ENCODE data around the gene BDNF.

Gene BDNF

DNA sequence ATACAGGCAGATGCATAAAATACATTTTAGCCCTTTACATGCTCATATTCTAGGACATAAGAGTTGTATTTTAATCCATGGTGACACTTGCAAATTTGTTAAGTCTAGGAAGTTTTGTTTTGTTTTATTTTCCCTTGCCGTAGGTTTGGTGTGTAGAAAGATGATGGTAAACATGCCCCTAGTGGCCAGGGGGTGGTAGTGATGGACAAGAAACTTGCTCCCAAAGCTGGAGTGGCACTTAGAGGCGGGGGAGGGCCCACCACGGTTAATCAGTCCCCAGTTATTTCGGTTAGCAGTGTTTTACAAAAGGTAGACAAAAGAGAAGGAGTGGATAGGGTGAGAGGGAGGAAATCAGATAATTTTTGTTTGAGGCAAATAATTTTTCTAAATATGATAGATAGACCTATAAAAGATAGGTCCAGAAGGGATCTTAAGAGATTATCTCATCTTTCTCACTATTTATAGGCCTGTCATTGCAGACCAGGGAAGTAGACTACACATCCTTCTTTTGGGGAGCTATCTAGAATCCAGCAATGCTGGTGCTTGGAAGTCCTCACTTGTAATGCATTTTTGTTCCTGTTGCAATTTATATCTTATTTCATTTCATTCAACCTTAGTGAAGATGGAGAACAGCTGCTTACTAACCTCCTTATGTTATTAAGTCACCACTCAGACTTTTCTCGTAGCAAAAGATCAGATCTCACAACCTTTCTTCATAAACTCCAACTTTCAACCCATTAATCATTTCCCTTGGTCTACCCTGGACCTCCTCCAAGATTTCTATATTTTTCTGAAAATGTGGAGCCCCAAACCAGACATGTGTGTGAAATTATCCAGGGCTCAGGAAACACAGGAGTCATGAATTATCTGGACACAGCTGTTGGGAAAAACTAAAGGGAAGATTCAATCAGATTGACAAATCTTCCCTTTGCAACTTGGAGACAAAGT lies 5.9 kb upstream of the BDNF start:
- DNase-seq (ENCODE audit: low read depth) = no peak

DNA sequence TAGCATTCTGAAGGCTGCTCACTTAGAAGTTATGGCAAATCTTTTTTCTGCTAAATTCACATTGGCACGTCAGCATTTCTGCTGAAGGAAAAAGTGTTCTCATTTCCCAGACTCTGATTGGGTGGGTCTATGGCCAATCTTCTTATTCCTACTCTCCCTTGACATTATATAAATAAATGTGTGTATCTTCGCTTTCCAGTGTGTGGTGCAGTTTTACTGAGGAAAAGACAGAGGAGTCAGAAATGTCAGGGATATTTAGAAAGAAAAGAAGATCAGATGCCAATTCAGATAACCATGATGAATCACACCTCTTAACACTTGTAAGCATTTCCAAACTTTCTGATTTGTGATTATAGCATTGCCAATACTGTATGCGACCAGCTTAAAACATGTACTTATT lies 3.2 kb upstream of the BDNF start:
- no peak for DNase-seq (ENCODE audit: low read depth)

DNA sequence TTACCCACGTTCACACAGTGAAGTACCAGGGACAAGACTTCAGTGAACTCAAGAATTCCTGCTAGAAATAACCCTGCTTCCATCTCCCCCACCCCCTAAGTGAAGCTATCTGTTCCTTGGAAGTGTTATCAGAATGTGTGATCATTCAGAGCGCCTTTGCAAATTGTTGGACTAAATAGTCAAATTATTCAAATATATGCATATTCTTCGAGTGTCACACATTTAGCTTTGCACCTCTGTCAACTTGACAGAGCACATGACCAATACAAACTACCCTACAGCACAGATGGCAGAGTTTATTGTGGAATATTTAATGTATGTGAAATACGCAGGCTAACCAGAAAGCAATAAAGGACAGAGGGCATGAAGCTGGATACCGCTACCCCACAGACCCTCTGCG lies 2.6 kb upstream of the BDNF start:
- DNase-seq (ENCODE audit: low read depth) = no peak

DNA sequence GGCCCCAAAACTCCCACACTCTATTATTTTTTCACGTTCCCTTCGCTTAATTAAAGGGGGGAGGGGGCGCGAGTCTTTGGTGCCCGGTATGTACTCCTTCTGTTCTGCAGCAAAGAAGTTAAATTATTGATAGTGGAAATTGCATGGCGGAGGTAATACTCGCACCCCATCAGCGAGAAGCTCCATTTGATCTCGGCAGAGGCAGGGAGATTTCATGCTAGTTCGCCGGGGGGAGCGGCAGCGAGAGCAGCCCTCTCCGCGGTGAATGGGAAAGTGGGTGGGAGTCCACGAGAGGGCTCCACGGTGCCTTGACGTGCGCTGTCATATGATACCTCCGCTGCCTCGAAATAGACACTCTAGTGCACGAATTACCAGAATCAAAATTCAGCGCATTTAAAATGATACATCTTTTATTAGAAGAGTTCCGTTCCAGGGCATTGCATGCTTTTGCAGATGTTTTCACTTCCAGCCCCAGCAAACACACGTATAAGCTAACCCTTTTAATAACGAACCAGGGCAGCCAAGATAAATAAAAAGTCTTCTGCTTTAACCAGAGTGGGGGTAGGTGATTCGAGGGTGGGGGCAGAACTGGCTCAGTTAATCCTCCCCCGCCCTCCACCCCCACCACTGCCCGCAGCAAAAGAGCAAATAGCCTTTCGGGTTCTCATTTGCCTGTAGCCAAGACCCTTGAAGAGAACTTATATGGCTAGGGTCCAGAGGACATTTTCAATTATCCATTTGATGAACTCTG lies 1.3 kb upstream of the BDNF start:
- DNase-seq (ENCODE audit: low read depth) = no peak

DNA sequence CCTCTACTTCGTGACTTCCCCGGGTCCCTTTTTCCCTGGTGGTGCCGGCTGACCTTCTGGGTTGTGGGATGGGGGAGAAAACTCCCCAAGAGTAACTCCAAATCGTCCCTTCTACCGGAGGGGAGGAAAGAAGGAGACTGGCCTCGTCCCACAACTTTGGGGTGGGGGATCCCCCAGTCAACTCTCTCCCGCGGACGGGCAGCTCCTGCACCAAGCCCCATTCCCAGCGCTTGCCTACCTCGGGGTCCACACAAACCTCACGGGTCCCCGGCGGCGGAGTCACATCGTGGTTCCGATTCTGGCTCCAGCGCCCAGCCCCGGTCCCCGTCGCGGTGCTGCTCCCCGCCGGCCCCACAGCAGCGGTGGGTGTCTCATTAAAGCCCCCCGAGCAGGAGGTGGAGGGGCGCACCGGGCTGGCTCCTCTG lies 317 bp downstream of the BDNF start:
- DNase-seq (ENCODE audit: low read depth) = no peak

DNA sequence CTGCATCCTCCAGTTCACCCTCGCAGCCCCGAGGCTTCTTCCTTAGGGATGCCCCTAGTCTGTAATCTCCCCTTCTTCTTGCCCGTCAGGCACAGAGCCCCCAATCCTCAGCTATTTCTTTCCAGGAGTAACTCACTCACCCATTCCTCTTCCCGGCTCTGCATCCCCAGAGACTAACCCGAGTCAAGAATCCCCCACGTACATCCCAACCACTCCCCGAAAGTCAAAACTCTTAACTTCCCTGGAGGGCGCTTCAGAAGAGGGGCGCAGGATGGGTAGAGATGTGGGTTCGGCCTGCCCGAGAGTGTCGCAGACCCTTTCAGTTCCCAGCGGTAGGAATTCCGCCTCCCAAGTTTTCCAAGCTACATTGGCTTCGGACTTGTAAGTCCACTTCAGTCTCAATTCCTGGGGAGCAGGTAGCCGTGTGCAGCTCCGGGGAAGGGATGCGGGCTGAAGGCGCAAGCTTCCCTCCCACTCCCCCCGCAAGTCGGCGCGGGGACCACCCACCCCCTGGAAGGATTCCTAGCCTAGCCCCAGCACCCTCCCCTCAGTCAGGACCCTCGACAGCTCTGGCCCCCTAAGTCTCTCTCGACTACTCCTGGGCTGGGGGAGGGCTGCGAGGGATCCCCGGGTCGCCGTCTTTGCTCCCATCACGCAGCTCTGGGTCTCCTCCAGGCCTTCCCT lies 871 bp downstream of the BDNF start:
- DNase-seq (ENCODE audit: low read depth) = no peak

DNA sequence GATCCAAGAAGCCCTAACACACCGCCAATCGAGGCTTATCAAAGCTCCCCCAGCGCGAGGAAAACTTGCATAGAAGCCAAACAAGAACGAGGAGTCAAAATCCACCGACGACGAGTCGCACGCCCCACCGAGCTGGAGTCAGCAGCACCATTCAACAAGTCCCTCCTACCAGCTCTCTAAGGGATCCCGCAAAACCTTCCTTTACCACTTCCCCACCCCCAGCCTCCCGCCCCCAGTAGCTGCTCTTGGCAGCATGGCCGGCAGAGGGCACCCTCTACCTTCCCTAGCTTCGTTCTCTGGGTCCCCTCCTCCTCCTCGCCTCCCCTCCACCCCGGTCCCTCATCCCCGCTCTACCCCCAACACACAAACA lies 1.4 kb downstream of the BDNF start:
- peak; percentile 48 for DNase-seq (ENCODE audit: low read depth)

DNA sequence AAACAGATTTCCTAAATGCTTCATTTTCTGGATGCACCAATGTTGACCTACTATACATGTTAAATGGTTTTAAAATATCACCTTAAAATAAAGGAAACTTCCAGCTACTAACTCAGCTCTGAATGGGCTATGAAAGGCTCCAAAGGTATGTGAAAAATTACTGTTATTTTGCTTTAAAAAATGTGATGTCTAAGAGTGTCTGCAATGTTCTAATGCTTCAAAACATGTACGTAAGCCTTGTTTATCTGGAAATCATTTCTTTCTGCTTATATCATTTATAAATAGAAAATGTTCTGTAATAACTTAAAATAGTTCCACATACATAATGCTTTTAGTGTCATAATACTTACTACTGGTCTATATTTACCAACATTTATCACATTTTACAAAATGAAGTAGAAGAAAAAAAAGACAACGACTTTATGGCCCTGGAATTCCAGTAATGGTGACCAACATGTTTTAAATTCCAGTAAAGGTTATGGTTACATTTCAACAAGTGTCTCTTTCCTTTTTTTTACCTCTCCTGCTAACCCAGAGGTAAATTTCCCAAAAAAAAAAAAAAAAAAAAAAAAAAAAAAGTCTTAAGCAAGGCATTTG lies 2.5 kb downstream of the BDNF start:
- DNase-seq (ENCODE audit: low read depth) = no peak

DNA sequence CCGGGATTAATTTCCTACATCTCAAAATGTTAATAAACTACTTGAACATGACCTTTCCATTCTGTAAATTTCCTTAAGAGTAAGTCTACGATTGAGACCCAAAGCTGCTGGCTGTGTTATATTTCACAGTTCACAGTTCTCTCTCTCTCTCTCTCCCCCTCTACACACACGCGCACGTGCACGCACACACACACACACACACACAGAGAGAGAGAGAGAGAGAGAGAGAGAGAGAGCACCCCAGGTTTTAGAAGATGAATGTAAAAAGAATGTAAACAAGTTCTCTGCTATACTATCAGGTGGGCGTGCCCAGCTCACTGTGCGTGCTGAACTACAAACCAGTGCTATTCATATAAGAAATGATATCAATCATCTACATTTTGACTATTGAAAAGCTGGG lies 3.3 kb downstream of the BDNF start:
- DNase-seq (ENCODE audit: low read depth) = no peak

DNA sequence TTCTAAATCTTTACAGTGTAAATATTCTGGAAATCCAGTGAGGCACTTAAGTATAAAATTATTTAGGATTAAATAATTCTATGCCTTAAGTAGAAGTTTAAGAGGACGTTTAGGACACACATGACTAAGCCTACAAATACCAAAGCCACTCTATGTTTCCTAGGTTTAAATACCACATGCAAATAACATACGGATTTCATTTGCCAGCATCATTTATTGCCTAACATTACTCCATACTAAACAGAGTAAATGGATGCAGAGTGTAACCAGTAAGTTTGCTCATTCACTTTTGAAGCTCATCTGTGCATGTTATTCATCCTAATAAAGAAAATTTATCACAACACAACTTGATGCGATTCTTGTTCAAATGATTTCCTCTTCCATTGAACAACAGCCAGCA lies 4.1 kb downstream of the BDNF start:
- no peak for DNase-seq (ENCODE audit: low read depth)

DNA sequence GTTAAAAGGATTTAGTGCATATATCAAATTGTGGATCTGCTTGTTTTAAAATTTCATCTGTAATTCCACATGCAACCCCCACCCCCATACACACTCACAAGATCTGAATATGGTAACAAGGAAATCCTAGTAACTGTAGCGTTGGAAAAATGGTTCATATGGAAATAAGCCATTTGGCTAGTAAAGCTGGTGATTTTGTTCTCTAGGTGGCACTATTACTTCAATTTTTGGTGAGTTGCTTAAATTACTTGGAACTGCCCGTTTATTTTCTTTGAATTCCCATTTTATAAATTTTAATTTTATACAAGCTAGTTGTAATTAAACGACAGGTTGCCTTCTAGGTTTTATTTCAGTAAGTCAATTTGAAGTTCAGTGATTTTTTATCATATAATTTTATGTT lies 5.3 kb downstream of the BDNF start:
- DNase-seq (ENCODE audit: low read depth) = no peak

DNA sequence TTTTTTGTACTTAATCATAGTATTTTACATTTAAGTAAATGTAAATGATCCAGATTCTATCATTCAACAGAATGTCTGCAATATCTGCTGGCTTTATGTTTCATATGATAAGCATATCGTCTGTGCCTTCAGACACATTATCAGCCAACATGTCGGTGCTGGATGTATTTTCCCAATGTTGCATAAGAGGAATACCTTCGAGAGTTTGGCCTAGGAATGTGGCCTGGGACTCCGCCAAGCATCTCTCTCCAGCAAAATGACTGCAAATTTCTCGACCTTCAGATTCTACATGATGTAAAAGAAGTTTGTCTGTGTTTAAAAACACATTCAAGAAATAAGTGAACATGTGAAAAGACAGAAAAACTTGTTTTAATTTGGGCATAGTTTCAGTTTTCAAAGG lies 6.9 kb downstream of the BDNF start:
- DNase-seq (ENCODE audit: low read depth) = no peak

DNA sequence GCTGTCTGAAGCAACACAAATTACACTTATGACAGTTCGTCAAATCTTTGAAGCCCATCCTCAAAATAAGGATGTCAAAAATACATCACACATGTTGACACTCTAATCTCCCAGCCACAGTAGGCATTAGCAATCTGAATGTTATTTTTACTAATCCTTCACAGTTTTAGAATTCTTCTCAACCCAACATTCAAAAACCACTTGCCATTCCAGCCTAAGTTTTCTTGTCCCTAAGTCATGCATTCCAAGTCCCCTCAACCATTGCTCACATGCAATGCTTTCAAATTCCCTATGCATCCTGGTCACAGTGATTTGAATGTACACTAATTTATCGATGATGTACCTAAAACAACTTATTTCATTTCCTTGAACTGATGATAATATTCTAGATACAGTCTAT lies 7.5 kb downstream of the BDNF start:
- no peak for DNase-seq (ENCODE audit: low read depth)

DNA sequence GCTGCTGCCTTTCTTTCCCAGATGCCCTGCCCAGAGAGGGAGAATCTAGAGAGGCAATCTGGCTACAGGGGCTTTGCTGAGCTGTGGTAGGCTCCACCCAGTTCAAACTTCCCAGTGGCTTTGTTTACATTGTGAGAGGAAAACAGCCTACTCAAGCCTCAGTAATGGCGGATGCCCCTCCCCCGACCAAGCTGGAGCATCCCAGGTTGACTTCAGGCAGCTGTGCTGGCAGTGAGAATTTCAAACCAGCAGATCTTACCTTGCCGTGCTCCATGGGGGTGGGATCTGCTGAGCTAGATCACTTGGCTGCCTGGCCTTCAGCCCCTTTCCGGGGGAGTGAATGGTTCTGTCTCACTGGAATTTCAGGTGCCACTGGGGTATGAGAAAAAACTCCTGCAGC lies 12.2 kb downstream of the BDNF start:
- no peak for DNase-seq (ENCODE audit: low read depth)

DNA sequence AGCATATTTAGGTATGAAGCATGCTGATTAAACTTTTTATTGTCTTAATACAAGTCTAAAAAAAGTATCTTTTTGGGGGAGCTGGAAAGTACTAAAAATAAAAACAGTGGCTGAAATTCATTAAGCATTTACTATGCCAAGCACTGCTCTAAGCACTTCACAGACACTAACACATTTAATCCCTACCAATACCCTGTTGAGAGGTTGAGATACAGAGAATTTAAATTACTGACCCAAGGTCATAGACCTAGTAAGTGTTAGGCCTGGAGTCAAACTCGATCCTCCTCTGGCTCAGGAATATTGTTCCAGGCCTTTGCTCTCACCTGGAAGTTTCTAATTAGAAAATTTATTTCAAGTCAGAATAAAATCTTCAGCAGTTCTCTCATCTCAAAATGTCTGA lies 18.6 kb downstream of the BDNF start:
- DNase-seq (ENCODE audit: low read depth) = no peak

DNA sequence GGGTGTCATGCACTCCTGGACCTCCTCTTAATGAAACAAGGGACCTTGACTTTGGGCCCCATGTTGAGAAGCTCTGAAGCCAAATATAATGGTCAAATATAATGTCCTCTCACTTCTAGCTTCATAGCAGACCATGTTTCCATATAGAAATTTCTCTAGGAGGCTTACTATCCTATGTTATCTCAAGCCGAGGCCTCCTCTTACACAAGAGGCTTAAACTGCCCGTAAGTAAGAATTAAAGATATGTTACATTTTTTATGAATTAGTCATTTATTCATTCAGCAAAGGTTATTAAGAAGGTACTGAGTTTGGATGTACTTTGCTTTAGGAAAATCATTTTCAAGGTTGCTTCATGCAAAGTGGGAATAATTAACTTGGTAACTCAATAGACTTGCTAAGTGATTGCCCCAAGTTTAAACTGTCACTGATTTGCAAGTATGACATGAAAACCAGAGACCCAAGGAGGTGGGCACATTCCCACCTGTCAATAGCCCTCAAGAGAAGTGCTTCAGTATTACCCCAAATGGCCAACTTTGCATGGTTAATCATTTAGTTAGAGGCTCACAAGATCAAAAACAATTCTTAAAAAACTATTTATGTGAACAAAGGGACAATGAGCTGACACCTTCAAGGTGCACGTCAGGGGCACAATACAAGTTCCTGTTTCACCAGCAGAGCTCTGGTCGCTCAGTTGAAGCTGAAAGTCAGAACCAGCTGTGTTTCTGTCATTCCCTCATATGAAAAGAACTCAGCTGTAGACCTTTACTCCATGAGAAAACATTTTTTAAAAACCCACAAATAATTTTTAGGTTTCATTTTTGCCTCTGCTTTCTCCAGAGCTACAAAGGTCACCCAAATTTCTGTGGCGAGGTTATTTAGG lies 20.9 kb downstream of the BDNF start:
- no peak for DNase-seq (ENCODE audit: low read depth)

DNA sequence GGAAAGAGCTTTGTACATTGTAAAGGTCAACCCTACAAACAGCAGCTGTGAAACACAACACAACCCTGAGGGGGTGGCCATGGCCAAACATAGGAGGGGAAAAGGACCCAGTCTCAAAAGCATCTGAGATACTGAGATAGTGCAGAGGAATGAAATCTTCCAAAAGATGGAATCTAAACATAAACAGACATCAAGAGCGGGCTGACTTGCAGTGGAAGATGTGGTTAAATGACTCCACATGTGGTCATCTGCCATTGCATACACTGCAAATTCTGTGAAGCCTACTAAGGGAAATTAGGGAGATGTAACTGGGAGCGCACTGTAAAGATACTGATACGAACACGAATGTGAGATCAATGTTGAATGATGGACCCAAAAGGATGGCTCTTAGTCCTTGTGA lies 22.0 kb downstream of the BDNF start:
- DNase-seq (ENCODE audit: low read depth) = no peak

DNA sequence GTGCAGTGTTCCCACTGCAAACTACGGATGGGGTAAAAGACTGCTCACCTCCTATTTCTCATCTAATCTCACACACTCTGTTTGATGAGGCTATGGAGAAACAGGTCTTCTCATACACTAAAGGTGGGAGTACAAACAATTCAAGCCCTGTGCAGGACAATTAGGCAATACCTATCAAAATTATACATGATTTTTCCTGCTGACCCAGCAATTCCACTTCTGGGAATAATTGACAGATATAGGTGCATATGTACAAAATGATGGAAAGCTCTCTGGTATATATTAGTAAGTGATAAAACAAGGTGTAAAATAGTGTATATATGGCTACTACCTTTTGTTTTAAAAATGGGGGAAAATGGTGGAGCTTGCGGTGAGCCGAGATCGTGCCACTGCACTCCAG lies 23.1 kb downstream of the BDNF start:
- no peak for DNase-seq (ENCODE audit: low read depth)

DNA sequence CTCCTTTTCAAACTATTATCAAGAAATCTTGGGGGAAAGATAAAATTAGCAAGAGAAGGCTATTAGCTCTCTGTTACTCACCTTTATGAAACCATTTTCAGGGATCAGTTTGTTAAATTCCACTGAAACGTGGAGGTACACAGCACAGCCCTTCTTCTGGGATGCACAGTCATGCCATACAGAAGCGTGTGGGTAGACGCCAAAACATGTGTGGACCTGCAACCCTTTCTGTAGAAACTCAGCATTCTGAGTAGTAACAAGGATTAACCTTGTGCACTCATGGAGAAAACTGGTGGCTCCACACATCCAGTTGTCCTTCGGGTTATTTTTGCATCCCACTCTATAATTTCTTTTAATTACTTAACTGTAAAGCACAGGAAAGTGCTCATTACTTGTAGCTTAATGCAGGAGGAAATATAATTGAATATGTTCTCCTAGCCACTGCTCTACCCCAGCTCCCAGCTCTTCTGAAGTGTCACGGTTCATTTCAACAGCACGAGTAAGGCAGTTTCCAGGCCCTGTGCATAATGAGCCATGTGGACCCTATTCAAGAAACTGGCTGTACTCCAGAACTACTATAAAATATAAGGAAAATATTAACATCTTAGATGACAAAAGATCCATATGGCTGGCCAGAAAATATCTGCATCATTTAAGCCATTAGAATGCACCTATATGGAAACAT lies 26.1 kb downstream of the BDNF start:
- DNase-seq (ENCODE audit: low read depth) = no peak

DNA sequence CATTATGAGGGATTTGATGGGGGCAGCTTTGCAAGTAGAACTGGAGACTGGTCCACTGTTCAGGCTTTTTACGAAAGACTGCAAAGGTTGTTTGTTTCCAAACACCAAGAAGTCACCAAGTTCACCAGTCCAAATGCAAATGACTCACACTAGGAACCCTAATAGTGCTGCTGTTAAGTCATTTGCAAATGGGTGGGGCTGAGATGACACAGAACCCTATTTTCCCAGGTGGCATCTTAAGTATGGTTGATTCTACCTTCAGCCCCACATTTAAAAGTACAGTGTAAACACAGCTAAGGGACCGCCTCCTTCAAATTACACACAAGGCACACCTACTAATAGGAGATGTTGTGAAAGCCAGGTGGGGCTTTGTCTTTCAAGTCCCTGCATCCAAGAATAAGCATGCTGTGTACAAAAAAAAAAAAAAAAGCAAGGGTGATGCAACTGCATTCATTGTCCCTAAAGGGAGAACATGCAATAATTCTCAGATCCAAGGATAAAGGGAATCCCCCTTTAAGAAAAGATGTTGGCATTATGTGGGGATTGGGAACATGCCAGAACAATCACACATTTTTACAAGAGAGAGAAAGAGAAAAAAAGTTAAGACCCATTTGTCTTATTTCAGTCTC lies 27.3 kb downstream of the BDNF start:
- DNase-seq (ENCODE audit: low read depth) = no peak
